ENCODE results near the gene HAUS1.

The HAUS1 gene, protein sequence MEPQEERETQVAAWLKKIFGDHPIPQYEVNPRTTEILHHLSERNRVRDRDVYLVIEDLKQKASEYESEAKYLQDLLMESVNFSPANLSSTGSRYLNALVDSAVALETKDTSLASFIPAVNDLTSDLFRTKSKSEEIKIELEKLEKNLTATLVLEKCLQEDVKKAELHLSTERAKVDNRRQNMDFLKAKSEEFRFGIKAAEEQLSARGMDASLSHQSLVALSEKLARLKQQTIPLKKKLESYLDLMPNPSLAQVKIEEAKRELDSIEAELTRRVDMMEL

DNA sequence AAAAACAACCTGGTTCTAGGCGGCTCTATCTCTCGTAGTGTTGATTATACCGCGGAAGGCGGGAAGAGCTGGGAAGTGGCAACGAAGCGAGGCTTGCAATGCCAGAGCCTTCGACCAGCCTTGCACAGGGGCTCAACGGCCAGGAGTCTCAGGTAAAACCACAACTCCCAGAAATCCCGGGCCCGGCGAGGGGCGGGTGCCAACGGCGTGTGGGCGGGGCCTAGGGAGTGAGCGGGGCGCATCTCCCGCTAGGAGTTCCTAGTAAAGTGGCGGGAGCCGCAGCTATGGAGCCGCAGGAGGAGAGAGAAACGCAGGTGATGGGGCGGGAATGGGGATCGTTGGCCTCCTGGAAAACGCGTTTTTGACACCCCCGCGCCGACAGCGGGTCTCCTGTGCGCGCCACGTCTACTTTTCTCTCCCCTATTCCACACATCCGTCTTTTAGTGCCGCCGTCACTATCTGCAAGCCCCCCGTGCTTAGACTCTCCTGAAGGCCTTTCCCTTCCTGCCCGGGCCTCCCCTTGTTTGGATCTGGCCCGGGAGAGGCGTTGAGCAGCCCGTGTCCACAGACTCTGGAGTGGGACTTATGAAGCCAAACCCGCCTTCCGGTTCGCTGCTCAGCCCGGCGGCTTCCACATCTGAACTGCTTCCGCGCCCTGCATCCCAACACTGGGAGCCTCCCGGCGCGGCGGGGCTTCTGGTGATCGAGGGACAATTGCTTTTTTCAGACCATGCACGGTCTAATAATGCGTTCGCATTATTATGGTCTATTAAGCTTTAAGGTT is at the start of gene HAUS1:
TSS of gene HAUS1 (plus strand) at position 258 of the 784 bp plus-strand sequence. CDS start at position 285, 27 bp downstream.
- DNase-seq (ENCODE audit: low spot score) = peak; percentile 84

DNA sequence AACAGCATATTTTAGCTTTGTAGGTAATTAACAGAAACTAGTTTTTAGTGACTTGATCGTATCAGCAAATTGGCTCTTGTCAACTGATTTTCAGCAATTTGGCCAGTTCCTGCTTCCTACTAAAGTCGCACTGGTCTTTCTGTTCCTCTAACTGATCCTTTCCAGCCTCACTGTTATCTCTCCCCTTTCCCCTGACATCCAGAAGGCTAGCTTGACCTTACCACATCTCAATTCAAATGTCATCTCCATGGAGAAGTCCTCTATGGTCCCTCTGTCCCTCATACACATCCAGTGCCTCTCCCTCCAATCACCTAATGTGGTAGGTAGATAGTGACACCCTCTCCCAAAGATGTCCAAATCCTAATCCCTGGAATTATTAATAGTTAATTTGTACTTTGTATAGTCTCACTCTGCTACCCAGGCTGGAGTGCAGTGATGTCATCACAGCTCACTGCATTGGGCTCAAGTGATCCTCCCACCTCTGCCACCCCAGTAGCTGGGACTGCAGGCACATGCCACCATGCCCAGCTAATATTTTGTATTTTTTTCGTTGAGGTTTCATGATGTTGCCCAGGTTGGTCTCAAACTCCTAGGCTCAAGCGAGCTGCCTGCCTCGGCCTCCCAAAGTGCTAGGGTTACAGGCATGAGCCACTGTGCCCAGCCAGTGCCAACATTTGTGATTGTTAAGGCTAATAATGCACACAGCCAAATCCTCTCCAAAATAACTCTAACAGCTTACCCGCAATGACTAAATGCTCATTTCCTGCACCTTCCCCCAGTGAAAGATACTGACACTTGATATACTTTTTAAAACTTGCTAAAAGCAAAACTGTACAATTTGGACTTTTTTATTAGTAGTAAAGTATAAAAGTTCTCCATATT is 49.0 kb upstream of the HAUS1 start:
- DNase-seq (ENCODE audit: low spot score) = no peak

DNA sequence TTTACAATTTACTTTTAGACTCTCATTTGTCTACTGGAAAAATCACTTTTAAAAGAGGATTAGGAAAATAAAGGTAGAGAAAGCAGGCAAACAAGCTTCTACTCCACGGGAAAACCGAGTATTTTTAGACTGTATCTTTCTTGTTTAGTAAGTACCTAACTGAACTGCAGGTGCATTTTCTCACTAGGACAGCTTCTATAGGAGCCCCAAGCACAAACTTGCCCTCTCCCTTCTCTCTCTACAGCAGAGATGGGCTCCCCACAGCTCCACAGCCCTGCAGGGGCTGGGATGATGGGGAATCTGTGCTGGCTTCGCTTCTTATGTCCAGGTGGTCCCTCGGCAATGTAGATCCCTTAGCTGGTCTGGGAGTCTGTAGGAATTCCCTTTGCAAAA is 48.4 kb upstream of the HAUS1 start:
- DNase-seq (ENCODE audit: low spot score) = no peak

DNA sequence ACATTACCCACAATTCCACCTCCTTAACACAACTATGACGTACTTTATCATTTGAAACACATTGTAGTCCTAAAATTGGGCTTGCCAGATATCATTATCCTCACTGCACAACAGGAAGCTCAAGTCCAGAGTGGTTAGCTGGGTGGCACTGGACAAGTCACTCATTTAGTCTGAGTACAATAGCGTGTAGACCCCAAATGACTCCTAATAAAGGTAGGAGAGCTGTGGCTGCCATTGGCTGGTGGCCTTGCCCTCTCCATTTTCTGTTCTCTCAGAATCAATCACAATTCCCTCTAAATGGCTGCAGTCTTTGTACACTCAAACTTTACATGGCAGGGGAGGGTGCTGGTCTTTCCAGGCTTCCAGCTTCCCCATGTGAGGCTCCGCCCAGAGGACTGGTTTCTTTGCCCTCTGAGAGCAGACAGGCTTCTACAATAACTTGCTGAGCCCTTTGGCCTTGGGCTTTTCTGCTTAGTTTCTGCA is 43.8 kb upstream of the HAUS1 start:
- no peak for DNase-seq (ENCODE audit: low spot score)

DNA sequence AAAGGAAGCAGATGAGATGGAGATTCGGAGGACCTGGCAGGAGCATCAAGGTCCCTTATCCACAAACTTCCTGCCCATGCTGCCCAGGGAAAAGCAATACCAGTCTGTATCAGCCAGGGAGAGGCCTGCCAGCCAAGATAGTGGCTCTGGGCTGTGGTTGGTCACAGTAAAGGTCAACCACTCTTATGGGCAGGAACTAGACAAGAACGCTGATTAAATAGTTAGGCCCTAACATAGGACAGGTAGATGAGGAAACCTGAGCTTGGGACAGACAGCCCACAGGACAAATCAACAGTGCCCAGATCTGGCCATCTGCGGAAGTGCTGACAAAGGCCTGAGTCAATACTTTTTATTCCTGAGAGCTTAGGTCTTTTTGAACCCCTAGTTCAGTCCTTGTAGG is 42.8 kb upstream of the HAUS1 start:
- no peak for DNase-seq (ENCODE audit: low spot score)

DNA sequence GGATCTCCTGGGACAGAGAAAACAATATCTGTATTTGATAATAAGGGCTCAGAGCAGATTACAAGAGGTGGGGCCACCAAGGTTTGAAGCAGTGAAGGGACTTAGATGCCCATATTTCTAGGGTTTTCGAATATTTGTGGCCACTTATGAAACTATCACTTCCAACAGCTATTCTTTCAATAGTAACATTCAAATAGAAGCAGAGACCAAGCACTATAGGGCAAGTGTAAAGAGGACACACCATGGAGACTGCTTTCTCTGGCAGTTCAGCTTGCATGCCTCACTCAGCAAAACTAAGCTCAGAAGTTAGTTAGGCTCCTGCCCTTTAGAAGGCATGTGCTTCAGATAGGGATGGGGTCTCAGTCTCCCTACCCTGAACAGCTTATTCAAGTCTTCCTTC is 42.4 kb upstream of the HAUS1 start:
- DNase-seq (ENCODE audit: low spot score) = no peak

DNA sequence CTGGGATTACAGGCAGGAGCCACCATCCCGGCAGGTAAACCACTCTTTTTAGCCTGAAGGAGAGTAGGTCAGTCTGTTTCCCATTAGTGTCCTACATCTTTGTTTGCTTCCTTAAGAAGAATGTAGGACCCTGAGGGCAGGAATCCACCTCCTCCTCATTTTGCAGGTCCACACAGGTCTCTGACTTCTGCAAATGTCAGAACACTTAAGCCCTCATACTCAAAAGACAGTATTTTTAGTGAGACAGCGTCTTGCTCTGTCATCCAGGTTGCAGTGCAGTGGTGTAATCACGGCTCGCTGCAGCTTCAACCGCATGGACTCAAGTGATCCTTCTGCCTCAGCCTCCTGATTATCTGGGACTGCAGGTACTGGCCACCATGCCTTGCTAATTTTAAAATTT is 41.4 kb upstream of the HAUS1 start:
- DNase-seq (ENCODE audit: low spot score) = no peak

DNA sequence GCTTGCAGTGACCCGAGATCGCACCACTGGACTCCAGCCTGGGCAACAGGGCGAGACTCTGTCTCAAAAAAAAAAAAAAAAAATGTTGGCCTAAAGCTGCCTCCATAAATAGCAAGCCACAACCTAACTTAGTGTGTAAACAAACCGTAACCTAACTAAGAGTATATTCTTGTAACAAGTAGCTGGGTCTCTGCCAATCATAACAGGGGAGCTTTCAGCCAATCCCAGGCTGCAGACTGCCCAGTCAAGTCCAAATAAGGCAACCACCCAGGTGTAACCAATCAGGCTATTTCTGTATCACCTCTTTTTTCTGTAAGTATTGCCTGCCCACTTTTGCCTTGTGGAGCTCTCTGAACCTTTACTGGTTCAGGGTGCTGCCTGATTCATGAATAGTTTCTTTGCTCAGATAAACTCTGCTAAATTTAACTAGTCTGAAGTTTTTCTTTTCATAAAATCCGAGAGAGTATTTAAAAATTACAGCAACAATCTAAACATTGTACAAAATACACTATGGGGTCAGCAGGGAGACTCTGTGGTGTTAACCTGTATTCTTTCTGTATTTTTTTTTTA is 36.7 kb upstream of the HAUS1 start:
- DNase-seq (ENCODE audit: low spot score) = no peak

DNA sequence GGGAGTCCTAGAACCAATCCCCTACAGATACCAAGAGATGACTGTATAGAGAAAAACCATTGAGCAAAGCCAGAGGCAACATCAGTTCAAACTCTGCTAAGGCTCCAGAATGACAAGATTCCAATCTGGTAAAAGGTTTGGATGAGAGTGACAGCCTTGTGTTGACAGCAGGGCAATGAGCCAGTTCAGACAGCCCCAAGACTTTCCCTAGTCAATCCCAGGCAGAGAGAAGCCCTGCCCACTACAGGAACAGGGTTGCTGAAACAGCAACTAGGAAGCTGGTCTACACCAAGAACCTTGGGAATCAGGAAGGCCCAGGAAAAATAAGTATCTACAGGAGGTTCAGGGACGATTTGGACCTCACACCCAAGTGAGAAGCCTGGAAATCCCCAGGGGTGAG is 35.4 kb upstream of the HAUS1 start:
- DNase-seq (ENCODE audit: low spot score) = no peak

DNA sequence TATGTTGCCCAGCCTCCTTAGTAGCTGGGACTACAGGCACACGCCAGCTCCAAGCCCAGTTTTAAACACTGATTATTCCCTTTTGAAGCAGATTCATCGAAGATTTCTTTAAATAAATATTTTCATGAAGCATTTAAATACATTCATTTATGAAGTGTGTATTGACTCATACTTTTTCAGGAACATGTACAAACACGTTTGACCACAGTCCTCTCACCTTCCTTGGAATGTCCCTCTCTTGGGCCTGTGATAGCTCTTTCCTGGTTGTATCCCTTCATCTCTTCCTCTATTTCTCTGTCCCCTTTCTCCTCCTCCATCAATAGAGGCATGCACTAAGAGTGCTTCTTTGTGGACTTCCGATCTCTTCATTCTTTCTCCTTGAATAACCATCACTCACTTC is 34.7 kb upstream of the HAUS1 start:
- no peak for DNase-seq (ENCODE audit: low spot score)

DNA sequence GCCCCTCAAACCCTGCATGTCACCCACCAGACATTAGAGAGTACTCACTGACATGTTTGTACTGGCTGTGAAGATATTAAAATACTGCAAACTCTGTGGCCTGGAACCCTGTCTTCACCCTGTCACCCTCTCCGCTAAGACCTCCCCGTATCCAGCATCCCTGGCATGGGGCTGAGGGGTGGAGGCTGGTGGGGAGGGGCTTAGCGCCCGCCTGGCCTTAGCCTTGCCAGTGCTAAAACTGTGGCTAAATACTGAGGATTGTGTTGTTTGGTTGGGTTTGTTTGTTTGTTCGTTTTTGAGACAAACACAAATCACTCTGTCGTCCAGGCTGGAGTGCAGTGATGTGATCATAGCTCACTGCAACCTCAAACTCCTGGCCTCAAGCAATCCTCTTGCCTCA is 34.0 kb upstream of the HAUS1 start:
- no peak for DNase-seq (ENCODE audit: low spot score)

DNA sequence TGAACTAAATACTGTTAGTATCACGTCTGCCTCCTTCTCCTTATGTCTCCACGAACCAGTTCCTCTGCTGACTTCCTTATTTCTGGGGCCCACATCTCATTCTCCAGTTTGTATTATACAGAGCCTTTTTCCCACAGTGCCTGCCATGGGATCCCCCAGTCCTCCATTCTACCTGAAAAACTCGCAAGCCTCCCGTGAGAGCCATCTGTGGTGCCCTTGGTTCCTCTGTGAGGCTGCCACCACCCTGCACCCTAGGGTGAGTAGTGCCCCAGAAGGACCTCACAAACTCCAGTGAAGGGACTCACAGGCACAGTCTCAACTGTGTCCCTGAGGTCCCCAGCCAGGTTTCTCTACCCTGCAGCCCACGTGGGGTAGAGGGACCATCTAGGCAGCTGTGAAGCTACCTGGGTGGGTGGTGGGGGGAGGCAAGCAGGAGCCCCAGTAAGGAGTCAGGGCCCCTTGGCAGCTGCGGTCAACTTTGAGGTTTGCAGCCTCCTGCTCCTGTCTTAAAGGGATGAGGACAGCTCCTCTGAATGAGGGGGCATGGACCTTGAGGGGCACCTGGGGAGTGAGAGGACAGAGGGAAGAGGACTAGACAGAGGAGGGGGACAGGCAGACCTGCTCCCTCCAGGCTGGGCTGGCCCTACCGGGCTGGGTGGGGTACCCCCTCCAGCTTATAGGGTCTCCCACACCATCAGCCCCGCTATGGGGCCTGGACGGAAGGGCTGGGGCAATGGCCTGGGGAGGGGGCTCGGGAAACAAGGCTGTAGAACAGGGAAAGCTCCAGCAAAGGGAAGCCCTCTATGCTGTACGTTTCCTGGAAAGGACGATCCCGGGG is 33.2 kb upstream of the HAUS1 start:
- DNase-seq (ENCODE audit: low spot score) = no peak

DNA sequence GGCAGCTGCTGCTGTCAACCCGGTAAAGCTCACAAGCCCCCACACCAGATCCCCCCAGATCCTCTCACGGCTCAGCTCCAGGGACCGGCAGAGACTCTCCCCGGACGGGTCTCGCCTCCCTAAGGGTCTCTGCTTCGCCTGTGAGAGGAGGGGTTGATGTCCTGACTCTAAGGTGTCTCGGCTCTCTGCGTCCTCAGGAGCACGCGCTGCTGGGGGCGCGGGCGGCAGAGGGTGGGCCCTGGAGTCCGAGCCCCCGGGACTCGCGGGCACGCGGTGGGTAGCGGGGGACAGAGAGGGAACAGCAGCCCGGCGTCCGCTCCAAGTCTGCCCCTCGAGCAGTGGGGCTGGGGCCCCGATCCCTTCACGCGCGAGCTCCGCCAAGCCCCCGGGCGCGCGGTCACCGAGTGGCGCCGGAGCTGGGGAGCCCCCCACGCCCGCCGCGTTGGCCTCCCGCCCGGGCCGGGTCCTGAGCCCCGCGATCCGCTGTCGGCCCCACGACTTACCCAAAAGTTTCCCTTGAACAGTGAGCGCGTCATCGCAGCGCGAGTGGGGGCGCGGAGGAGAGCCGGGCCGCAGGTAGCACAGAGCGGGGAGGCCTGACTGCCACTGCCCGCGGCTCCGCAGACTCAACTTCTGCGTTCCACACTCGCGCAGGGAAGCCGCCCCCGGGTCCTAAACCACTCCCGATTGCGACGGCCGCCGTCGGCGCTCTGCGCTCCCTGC is 32.4 kb upstream of the HAUS1 start, which contains the start of gene PSTPIP2:
TSS of gene PSTPIP2 (minus strand) at position 608 of the 723 bp plus-strand sequence. CDS start at position 536, 72 bp downstream.
- DNase-seq (ENCODE audit: low spot score) = no peak

DNA sequence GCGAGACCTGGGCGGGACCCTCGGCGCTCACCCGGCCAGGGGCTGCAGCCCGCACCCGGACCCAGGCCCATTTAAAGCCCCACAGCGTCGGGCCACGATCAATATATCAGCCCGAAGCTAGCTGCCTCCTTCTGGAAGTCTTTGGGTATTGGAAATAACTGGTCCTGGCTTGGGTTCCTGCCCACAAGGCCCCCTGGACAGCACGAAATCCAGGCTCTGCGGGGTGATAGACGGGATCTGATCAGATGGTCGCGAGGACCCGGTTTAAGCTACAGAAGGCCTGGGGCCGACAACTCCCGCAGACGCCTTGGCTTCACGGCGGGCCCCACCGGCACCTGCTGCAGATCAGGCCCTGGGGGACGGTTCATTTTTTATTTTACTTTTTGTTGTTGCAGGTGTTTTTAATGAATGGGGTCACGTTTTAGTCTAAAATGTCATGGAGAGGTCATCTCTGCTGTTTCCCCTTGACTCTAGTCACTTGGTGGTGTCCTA is 31.8 kb upstream of the HAUS1 start:
- no peak for DNase-seq (ENCODE audit: low spot score)

DNA sequence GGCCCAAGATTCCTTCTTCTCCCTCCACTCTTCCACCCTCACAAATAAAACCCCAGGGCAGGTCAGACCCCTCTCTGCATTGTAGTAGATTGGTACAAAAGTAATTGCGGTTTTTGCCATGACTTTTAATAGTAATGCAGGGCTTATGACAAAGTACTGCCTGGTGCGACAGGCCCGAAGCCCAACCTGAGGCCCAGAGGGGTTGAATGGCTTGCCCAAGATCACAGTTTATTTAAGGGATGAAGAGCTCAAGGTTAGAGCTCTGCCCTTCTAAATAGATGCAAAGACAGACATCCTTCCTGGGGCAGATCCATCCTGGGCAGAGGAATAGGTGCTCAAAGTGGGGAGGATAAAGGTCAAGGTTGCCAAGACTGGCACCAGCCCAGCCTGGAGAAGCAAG is 31.2 kb upstream of the HAUS1 start:
- DNase-seq (ENCODE audit: low spot score) = no peak

DNA sequence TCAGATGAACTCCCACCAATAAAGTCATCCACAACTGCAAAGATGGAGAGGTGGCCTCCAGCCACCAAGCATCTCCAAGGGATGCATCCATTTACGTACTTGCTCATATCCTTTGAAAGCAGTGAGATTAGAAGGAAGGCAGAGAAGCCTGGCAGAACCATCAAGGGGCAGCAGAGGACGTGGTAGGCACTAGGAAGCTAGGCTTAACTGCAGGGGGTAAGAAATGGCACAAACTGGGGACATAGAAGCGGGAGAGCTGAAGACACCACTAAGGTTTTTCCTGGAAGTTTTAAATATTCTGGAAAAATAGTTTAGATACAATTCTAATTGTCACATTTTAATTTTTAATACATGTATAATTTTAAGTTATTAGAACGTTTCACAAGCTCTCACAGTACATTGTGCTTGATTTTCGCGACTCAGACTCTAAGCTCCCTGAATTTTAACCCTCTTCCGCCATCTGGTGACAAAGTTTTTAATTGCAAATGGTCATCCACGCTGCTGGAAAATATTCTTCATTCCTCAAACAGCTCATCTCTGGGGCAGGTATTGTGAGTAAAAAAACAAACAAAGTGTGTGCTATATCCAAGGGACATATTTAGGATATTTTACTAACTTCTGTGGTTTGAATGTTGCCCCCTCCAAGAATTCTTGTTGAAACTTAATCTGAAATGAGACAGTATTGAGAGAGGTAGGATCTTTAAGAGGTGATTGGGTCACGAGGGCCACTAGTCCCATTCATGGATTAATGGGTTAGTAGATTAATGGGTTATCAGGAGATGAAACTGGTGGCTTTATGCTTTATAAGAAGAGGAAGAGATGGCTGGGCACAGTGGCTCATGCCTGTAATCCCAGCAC is 30.5 kb upstream of the HAUS1 start:
- peak; percentile 31 for DNase-seq (ENCODE audit: low spot score)

DNA sequence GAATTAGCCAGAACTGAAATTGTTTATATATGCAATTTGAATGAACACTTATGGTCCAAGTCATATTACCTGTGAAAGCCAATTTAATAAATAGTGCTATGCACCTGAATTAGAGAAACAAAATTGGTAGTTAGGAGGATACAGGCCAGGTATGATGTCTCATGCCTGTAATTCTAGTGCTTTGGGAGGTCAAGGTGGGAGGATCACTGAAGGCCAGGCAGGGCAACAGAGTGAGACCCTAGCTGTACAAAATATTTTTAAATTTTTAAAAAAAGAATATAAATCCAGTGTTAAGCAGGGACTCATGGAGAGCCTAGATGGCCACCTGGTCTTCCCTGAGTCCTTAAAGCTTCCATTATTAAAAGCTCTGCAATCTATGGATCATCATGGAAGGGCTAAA is 24.8 kb upstream of the HAUS1 start:
- DNase-seq (ENCODE audit: low spot score) = no peak

DNA sequence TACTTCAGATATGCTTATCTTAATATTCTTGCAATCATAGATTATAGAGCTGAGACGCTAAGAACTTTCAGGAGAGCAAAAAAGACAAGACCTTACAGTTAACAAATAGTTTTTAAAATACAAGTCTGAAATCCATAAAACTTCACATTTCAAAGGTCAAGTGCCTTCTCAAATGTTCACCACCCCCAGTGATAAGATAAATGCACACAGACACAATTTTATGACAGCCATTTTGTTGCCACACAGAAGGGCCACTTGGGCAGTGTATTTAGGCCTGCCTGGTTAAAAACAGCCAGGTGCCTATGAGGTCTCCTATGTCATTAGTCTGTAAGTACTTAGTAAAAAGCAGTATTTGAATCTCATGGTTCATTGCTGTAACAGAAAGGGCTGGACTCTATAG is 24.0 kb upstream of the HAUS1 start:
- no peak for DNase-seq (ENCODE audit: low spot score)

DNA sequence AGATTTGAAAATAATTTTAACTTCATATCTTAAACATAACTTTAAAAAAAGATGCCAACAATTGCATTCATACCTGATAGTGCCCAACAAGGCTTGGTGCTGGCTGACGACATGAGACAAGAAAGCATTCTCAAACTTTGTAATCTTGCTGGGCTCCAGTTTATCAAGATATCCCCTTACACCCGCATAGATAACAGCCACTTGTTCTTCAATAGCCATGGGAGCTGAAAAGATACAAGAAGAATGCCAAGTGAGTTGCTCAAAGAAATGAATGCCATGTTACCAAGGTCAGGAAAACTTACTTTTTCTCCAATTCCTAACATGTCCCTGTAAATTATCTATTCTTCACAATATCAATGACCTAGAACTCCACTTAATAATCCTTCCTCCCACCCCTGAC is 19.8 kb upstream of the HAUS1 start:
- DNase-seq (ENCODE audit: low spot score) = no peak

All from COLO829 (cell line).